PC-3 (cell line): Measurements from ENCODE around the gene YIF1B. TPM values are rescaled to one million over a fixed set of nuclear protein-coding genes. Genes with fewer than 3 reads are reported as not detected.

ENCODE experiments used
- ATAC-seq: fragments of 200-7000 bp; cut with Tn5 transposase; 2 replicates; pipeline ENCODE4 v1.9.1; 2020; ENCODE audit warnings: mild to moderate bottlenecking, moderate library complexity
- BruUV-seq: library from RNA; stranded (reverse); fragments of 400-500 nt; replicated peaks from 2 replicates; lab custom pipeline; 2021; lab: Mats Ljungman, UMichigan
- CTCF ChIA-PET: fragments of 300-600 bp; sonication (Branson Sonifier 250); formaldehyde crosslinking; loops from one replicate; lab custom pipeline; 2022; ENCODE audit warnings: antibody characterized with exemption; lab: Charles Lee
- POLR2A ChIA-PET: fragments of 300-600 bp; sonication (Branson Sonifier 250); formaldehyde crosslinking; loops from one replicate; lab custom pipeline; 2022; ENCODE audit warnings: antibody characterized with exemption; ENCODE audit not compliant: unreplicated experiment; lab: Charles Lee
- DNase-seq: peaks from one replicate; pipeline ENCODE4 v3.0.0-alpha.2; 2015
- H2AFZ ChIP-seq: fragments of 300-600 bp; sonication (generic); 2 replicates; pipeline ENCODE4 v1.6.0; 2016; ENCODE audit warnings: antibody characterized with exemption, low read length
- H3F3A ChIP-seq: fragments of 300-600 bp; sonication (generic); one replicate; pipeline ENCODE4 v1.6.0; 2017; ENCODE audit warnings: antibody characterized with exemption, low read length, control low read depth, mild to moderate bottlenecking; ENCODE audit not compliant: unreplicated experiment
- H3K27ac ChIP-seq: fragments of 300-600 bp; sonication (generic); 2 replicates; pipeline ENCODE4 v1.5.1; 2016; ENCODE audit warnings: mild to moderate bottlenecking, low read length
- H3K27me3 ChIP-seq: fragments of 300-600 bp; sonication (generic); 2 replicates; pipeline ENCODE4 v1.6.1; 2016; ENCODE audit warnings: low read length, mixed read lengths
- H3K36me3 ChIP-seq: fragments of 300-600 bp; sonication (generic); 2 replicates; pipeline ENCODE4 v1.6.1; 2016; ENCODE audit warnings: low read depth, mixed run types, low read length, mixed read lengths
- H3K4me1 ChIP-seq: fragments of 300-600 bp; sonication (generic); 2 replicates; pipeline ENCODE4 v1.5.1; 2016; ENCODE audit warnings: low read length; ENCODE audit not compliant: insufficient read depth
- H3K4me2 ChIP-seq: fragments of 300-600 bp; sonication (generic); 2 replicates; pipeline ENCODE4 v1.6.0; 2016; ENCODE audit warnings: low read length
- H3K4me3 ChIP-seq: fragments of 300-600 bp; sonication (generic); 2 replicates; pipeline ENCODE4 v1.5.1; 2016; ENCODE audit warnings: mild to moderate bottlenecking, low read length, mixed read lengths
- H3K79me2 ChIP-seq: fragments of 300-600 bp; sonication (generic); 2 replicates; pipeline ENCODE4 v1.6.1; 2017; ENCODE audit warnings: low read length, mixed read lengths
- H3K9ac ChIP-seq: fragments of 300-600 bp; sonication (generic); 2 replicates; pipeline ENCODE4 v1.6.0; 2016; ENCODE audit warnings: mild to moderate bottlenecking, low read length
- H3K9me2 ChIP-seq: fragments of 300-600 bp; sonication (generic); replicated peaks from 2 replicates; pipeline ENCODE4 v1.6.1; 2016; ENCODE audit warnings: mixed run types, low read length, mixed read lengths
- H3K9me3 ChIP-seq: fragments of 300-600 bp; sonication (generic); 2 replicates; pipeline ENCODE4 v1.6.1; 2016; ENCODE audit warnings: low read length, mixed read lengths
- H4K20me1 ChIP-seq: fragments of 300-600 bp; sonication (generic); 2 replicates; pipeline ENCODE4 v1.6.1; 2016; ENCODE audit warnings: low read length, mixed read lengths
- CTCF ChIP-seq: fragments of 300-600 bp; sonication (generic); conservative IDR thresholded peaks from 2 replicates; pipeline ENCODE4 v1.5.1; 2017; ENCODE audit warnings: antibody characterized with exemption, low read depth, mild to moderate bottlenecking, low read length
- EZH2 ChIP-seq: fragments of 300-600 bp; sonication (generic); IDR thresholded peaks from one replicate; pipeline ENCODE4 v1.6.1; 2017; ENCODE audit warnings: antibody characterized with exemption, mild to moderate bottlenecking, low read length; ENCODE audit not compliant: unreplicated experiment
- EZH2phosphoT487 ChIP-seq: fragments of 300-600 bp; sonication (generic); IDR thresholded peaks from 2 replicates; pipeline ENCODE4 v1.6.1; 2018; ENCODE audit warnings: mild to moderate bottlenecking, antibody characterized with exemption, low read length, borderline replicate concordance
- intact Hi-C: fragments of 100-400 bp; cut with micrococcal nuclease; formaldehyde crosslinking; loops from 2 replicates; pipeline ENCODE4 v1.9.0; 2023
- total RNA-seq: library from RNA; depleted of rRNA; stranded (reverse); fragments of >200 nt; gene quantifications from 2 replicates; pipeline ENCODE4 v1.2.3, GENCODE V29; 2014

The YIF1B gene
- total RNA-seq, 1 experiment from 2014 or later = 72.3 TPM

- no peak overlapping the region for H3K9ac ChIP-seq
- H3K79me2 ChIP-seq = no peaks in the 10 kb centered on the region
- H3K4me2 ChIP-seq = no peak overlapping the region
- no peaks in the 10 kb centered on the region for H4K20me1 ChIP-seq
- H3K4me1 ChIP-seq = peaks cover under 1% of the 10 kb centered on the region; the same call in 1 of the 2 replicates
- ATAC-seq (no peak), DNase-seq (no peak)
- H3F3A ChIP-seq = no peaks in the 10 kb centered on the region
- no peak overlapping the region for H2AFZ ChIP-seq
- no peak overlapping the region for H3K27ac ChIP-seq
- ChIA-PET POLR2A (no interaction called here), CTCF (no interaction called here)
- BruUV-seq = no TSS peak
- no peaks in the 10 kb centered on the region for H3K9me3 ChIP-seq
- no peaks in the 10 kb centered on the region for H3K9me2 ChIP-seq
- H3K27me3 ChIP-seq = peaks cover 20% of the 10 kb centered on the region
- intact Hi-C loops = no loop called here
- no peaks in the 10 kb centered on the region for H3K36me3 ChIP-seq
- H3K4me3 ChIP-seq = no peak overlapping the region
- TF ChIP-seq EZH2 (no peak), EZH2phosphoT487 (no peak), CTCF (no peak)
Measured at GRCh38 chr19:38355728-38356725, 40.3 kb upstream of the YIF1B start.

GRCh38 chr19:38352611-38353010, 36.9 kb upstream of the YIF1B start:
- Histone ChIP-seq H3K4me2 (no peak overlapping the region), H2AFZ (no peak overlapping the region), H3K27ac (no peak overlapping the region), H4K20me1 (no peaks in the 10 kb centered on the region), H3K27me3 (no peaks in the 10 kb centered on the region), H3K9me3 (no peaks in the 10 kb centered on the region), H3K9me2 (no peaks in the 10 kb centered on the region), H3K36me3 (no peaks in the 10 kb centered on the region), H3K4me1 (no peaks in the 10 kb centered on the region), H3K4me3 (no peak overlapping the region), H3F3A (no peaks in the 10 kb centered on the region), H3K79me2 (no peaks in the 10 kb centered on the region), H3K9ac (no peak overlapping the region)
- BruUV-seq = no TSS peak
- TF ChIP-seq CTCF (no peak), EZH2phosphoT487 (no peak), EZH2 (no peak)
- ChIA-PET CTCF (no interaction called here), POLR2A (no interaction called here)
- DNase-seq (no peak), ATAC-seq (no peak)
- intact Hi-C loops = no loop called here

- no peaks in the 10 kb centered on the region for H3K9me3 ChIP-seq
- CTCF ChIA-PET = no interaction called here
- H3K27ac ChIP-seq = no peak overlapping the region
- POLR2A ChIA-PET = no interaction called here
- no peaks in the 10 kb centered on the region for H3K79me2 ChIP-seq
- no peak overlapping the region for H3K4me2 ChIP-seq
- BruUV-seq = no TSS peak
- DNase-seq (no peak), ATAC-seq (no peak; the same call in 1 of the 2 replicates)
- no peaks in the 10 kb centered on the region for H3K9me2 ChIP-seq
- H3F3A ChIP-seq = no peaks in the 10 kb centered on the region
- intact Hi-C loops = no loop called here
- H3K4me1 ChIP-seq = no peaks in the 10 kb centered on the region
- no peak for TF ChIP-seq EZH2
- no peak for TF ChIP-seq CTCF
- no peak for TF ChIP-seq EZH2phosphoT487
- no peaks in the 10 kb centered on the region for H3K36me3 ChIP-seq
- H2AFZ ChIP-seq = no peak overlapping the region
- H3K9ac ChIP-seq = no peak overlapping the region
- H3K27me3 ChIP-seq = no peaks in the 10 kb centered on the region
- H3K4me3 ChIP-seq = no peak overlapping the region
- H4K20me1 ChIP-seq = no peaks in the 10 kb centered on the region
Measured at GRCh38 chr19:38351865-38352395, 36.2 kb upstream of the YIF1B start.
